Psoas muscle (tissue), 8 donors: ENCODE results near the gene SLC28A3. TPM values are rescaled to one million over a fixed set of nuclear protein-coding genes. Genes with fewer than 3 reads are reported as not detected.

Source experiments
- ATAC-seq, 4 donors: fragments of 200-7000 bp; cut with Tn5 transposase; one replicate each; pipeline ENCODE4 v1.9.1; 2020; ENCODE audit warnings: moderate library complexity in 3 of 4, mild to moderate bottlenecking in 2 of 4
- DNase-seq, 2 donors: peaks; one replicate each; pipeline ENCODE4 v3.0.0-alpha.2; 2020
- H3K27ac ChIP-seq: fragments of 200-600 bp; one replicate; pipeline ENCODE4 v1.8.0; 2022
- H3K27me3 ChIP-seq, 3 donors: fragments of 200-600 bp in 1 of 3; one replicate each; pipeline versions ENCODE4 v1.6.1 to v1.8.0; 2013 to 2022; ENCODE audit warnings: low read length in 2 of 3, mild to moderate bottlenecking in 2 of 3, moderate library complexity in 1 of 3; ENCODE audit not compliant: insufficient read depth in 3 of 3
- H3K36me3 ChIP-seq, 2 donors: fragments of 200-600 bp in 1 of 2; one replicate each; pipeline versions ENCODE4 v1.6.1 to v1.8.0; 2013 to 2022; ENCODE audit warnings: low read depth in 1 of 2, mild to moderate bottlenecking in 1 of 2, moderate library complexity in 1 of 2; ENCODE audit not compliant: insufficient read depth in 1 of 2
- H3K4me1 ChIP-seq: fragments of 200-600 bp; one replicate; pipeline ENCODE4 v1.8.0; 2022
- H3K4me3 ChIP-seq: fragments of 200-600 bp; one replicate; pipeline ENCODE4 v1.8.0; 2022; ENCODE audit warnings: mild to moderate bottlenecking
- H3K9me3 ChIP-seq: fragments of 200-600 bp; one replicate; pipeline ENCODE4 v1.8.0; 2022
- WGBS, 3 donors: extraction: QIAGEN DNeasy Blood & Tissue Kit; methylation state at CpG; one replicate each; pipeline versions ENCODE4 v1.1.6 to v1.1.7; 2013; 5-methylcytosine and 5-hydroxymethylcytosine counted together
- intact Hi-C, 2 donors: fragments of 100-400 bp; cut with DNase I; formaldehyde crosslinking; loops; one replicate each; pipeline versions ENCODE4 v1.11.0 to v1.14.2; 2022
- polyA plus RNA-seq, 3 donors: library from polyadenylated mRNA; stranded (reverse); fragments of 200-250 nt; gene quantifications; one replicate each; pipeline ENCODE4 v1.2.3, GENCODE V29; 2013
- total RNA-seq, 4 donors: library from RNA; stranded (reverse); fragmentation: NEBNext Ultra II Directional in 2 of 4; extraction: Animal tissue kit (Norgen Biotek cat#: 25700) in 2 of 4; gene quantifications; one replicate each; pipeline versions ENCODE4 v1.2.1 to v1.2.4, GENCODE V29; 2021 to 2023
- TF ChIP-seq, protein P1 (sequence below): fragments of 200-600 bp; IDR thresholded peaks from one replicate; pipeline ENCODE4 v1.8.0; 2022; ENCODE audit warnings: antibody characterized with exemption
- donor health status: healthy with polysubstance abuse.
- donor health status: DM: no; HTN: no; CAD: no; lungs with moderate emphysema.
- donor health status: Bipolar disorder and iron deficiency.
- donor health status: healthy.
- donor health status: DM: yes; HTN: yes; CAD: no.
- donor health status: DM: no; HTN: no; CAD: no.
- donor health status: DM: no; HTN: no; CAD: no.
- donor health status: DM: yes; HTN: yes; CAD: no.

The SLC28A3 gene
- total and polyA plus RNA-seq, 7 donors, result not detected

GRCh38 chr9:84300271-84300670 is 40.3 kb downstream of the SLC28A3 start:
- H3K36me3 ChIP-seq, result no peaks in the 10 kb centered on the region
- no peaks in the 10 kb centered on the region for H3K4me1 ChIP-seq
- no peak for DNase-seq
- no peak overlapping the region for H3K27ac ChIP-seq
- intact Hi-C loops, result no loop called here
- no peaks in the 10 kb centered on the region for H3K9me3 ChIP-seq
- no peaks in the 10 kb centered on the region for H3K27me3 ChIP-seq
- TF ChIP-seq, protein P1, sequence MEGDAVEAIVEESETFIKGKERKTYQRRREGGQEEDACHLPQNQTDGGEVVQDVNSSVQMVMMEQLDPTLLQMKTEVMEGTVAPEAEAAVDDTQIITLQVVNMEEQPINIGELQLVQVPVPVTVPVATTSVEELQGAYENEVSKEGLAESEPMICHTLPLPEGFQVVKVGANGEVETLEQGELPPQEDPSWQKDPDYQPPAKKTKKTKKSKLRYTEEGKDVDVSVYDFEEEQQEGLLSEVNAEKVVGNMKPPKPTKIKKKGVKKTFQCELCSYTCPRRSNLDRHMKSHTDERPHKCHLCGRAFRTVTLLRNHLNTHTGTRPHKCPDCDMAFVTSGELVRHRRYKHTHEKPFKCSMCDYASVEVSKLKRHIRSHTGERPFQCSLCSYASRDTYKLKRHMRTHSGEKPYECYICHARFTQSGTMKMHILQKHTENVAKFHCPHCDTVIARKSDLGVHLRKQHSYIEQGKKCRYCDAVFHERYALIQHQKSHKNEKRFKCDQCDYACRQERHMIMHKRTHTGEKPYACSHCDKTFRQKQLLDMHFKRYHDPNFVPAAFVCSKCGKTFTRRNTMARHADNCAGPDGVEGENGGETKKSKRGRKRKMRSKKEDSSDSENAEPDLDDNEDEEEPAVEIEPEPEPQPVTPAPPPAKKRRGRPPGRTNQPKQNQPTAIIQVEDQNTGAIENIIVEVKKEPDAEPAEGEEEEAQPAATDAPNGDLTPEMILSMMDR, result no peak
- no peak for ATAC-seq
- H3K4me3 ChIP-seq, result no peak overlapping the region
- WGBS, 3 donors, result 42 to 59% (median 44%) methylated on average over 5 of the region's 5 CpGs

- WGBS, 3 donors, result 86 to 90% (median 87%) methylated on average over 4 of the region's 4 CpGs
- H3K27ac ChIP-seq, result no peak overlapping the region
- no peak for ATAC-seq
These were observed 43.3 kb downstream of the SLC28A3 start for GRCh38 chr9:84297162-84297821.

DNA sequence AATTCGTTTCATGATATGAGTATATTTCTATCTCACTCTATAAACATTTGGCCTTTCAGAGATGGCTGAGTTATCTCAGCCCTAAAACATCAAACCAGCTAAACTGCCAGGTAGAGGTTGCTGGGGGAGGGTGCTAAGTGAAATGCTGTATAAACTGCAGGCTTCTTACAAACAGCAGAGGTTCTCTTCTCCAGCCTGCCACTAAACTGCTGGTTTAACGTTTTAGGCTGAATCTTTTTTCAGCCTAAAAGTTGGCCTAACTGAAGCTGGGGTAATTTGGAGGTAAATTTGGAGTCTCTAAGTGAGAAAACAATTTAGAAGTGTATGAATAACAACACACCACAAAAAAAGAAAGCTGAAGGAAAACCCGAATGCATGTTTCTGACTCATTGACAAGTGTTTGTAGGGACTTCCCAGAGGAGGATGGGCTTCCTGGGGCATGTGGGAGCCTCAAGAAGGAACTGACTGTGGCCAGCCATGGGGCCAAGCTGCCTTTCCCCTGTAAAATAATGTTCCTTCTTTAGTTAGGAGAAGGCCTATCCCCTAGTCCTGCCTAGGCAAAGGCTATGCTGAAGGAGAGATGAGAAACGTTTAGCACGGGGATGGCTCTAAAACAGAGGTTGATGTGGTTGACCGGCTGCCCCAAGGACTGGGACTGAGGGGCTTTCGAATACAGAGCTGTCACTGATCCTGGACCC is 44.3 kb downstream of the SLC28A3 start:
- TF ChIP-seq, protein P1, result no peak
- Histone ChIP-seq H3K4me3 (no peak overlapping the region), H3K27me3 (no peaks in the 10 kb centered on the region), H3K4me1 (no peaks in the 10 kb centered on the region), H3K36me3 (no peaks in the 10 kb centered on the region), H3K9me3 (no peaks in the 10 kb centered on the region), H3K27ac (no peak overlapping the region)
- 66 to 75% (median 71%) methylated on average over 7 of the region's 7 CpGs for WGBS, 3 donors
- DNase-seq, result no peak
- ATAC-seq, result no peak
- intact Hi-C loops, result no loop called here

More at GRCh38 chr9:84297162-84297821, 43.3 kb downstream of the SLC28A3 start:
- no peaks in the 10 kb centered on the region for H3K36me3 ChIP-seq
- no peaks in the 10 kb centered on the region for H3K9me3 ChIP-seq
- no peaks in the 10 kb centered on the region for H3K4me1 ChIP-seq
- no peaks in the 10 kb centered on the region for H3K27me3 ChIP-seq
- H3K4me3 ChIP-seq, result no peak overlapping the region
- DNase-seq, result no peak
- TF ChIP-seq, protein P1, result no peak
- intact Hi-C loops, result no loop called here

GRCh38 chr9:84294241-84294950 is 46.2 kb downstream of the SLC28A3 start:
- Histone ChIP-seq H3K4me3 (no peak overlapping the region), H3K27me3 (no peaks in the 10 kb centered on the region), H3K4me1 (no peaks in the 10 kb centered on the region), H3K36me3 (no peaks in the 10 kb centered on the region), H3K27ac (no peak overlapping the region), H3K9me3 (no peaks in the 10 kb centered on the region)
- WGBS, 3 donors, result 80 to 88% (median 85%) methylated on average over 5 of the region's 5 CpGs
- TF ChIP-seq, protein P1, result no peak
- DNase-seq (no peak), ATAC-seq (no peak)
- intact Hi-C loops, result no loop called here
